ENCODE results near the gene LAMC2.

LAMC2 gene

GRCh38 chr1:183179033-183179432 lies 7.0 kb upstream of the LAMC2 start:
- DNase-seq (ENCODE audit: low read depth) = no peak
- no peak for TF ChIP-seq CTCF (IDR thresholded peaks at IDR 0.05; ENCODE audit: control insufficient read depth, extremely low read depth, insufficient read depth)
- H3K4me3 ChIP-seq (ENCODE audit: low read depth, low read length) = no peak overlapping the region

- TF ChIP-seq CTCF (IDR thresholded peaks at IDR 0.05; ENCODE audit: control insufficient read depth, extremely low read depth, insufficient read depth) = no peak
- no peak overlapping the region for H3K4me3 ChIP-seq (ENCODE audit: low read depth, low read length)
- peak; percentile 63 for DNase-seq (ENCODE audit: low read depth)
Measured at GRCh38 chr1:183180218-183180617, 5.8 kb upstream of the LAMC2 start.

- no peak for TF ChIP-seq CTCF (IDR thresholded peaks at IDR 0.05; ENCODE audit: control insufficient read depth, extremely low read depth, insufficient read depth)
- H3K4me3 ChIP-seq (ENCODE audit: low read depth, low read length) = no peak overlapping the region
- DNase-seq (ENCODE audit: low read depth) = no peak
Measured at GRCh38 chr1:183180634-183181056, 5.4 kb upstream of the LAMC2 start.

GRCh38 chr1:183186841-183187240 lies 777 bp downstream of the LAMC2 start:
- H3K4me3 ChIP-seq (ENCODE audit: low read depth, low read length) = no peak overlapping the region
- TF ChIP-seq CTCF (IDR thresholded peaks at IDR 0.05; ENCODE audit: control insufficient read depth, extremely low read depth, insufficient read depth) = no peak
- DNase-seq (ENCODE audit: low read depth) = no peak

GRCh38 chr1:183188240-183188639 lies 2.2 kb downstream of the LAMC2 start:
- TF ChIP-seq CTCF (IDR thresholded peaks at IDR 0.05; ENCODE audit: control insufficient read depth, extremely low read depth, insufficient read depth) = no peak
- H3K4me3 ChIP-seq (ENCODE audit: low read depth, low read length) = no peak overlapping the region
- no peak for DNase-seq (ENCODE audit: low read depth)

GRCh38 chr1:183191833-183192232 lies 5.8 kb downstream of the LAMC2 start:
- DNase-seq (ENCODE audit: low read depth) = no peak

More at GRCh38 chr1:183191833-183192232, 5.8 kb downstream of the LAMC2 start:
- TF ChIP-seq CTCF (IDR thresholded peaks at IDR 0.05; ENCODE audit: control insufficient read depth, extremely low read depth, insufficient read depth) = no peak
- H3K4me3 ChIP-seq (ENCODE audit: low read depth, low read length) = no peak overlapping the region
